H1 (cell line): Measurements from ENCODE around the gene ZNF506. TPM values are rescaled to one million over a fixed set of nuclear protein-coding genes. Genes with fewer than 3 reads are reported as not detected.

Experiments
- CREB1 ChIP-seq: IDR thresholded peaks from 2 replicates; pipeline ENCODE4 v1.6.1; 2012; ENCODE audit warnings: inconsistent platforms
- EZH2 ChIP-seq: fragments of 200-600 bp; sonication (generic); IDR thresholded peaks from 2 replicates; pipeline ENCODE4 v1.7.1; 2012; ENCODE audit warnings: low read depth, mild to moderate bottlenecking, moderate library complexity, low read length, inconsistent platforms; ENCODE audit not compliant: severe bottlenecking
- GTF2F1 ChIP-seq: IDR thresholded peaks from 2 replicates; pipeline ENCODE4 v1.6.1; 2012; ENCODE audit warnings: low read depth, low read length, improper control_type of control experiment, borderline replicate concordance
- POLR2AphosphoS5 ChIP-seq: IDR thresholded peaks from 2 replicates; pipeline ENCODE4 v1.6.1; 2011; ENCODE audit warnings: low read depth, low read length
- RFX5 ChIP-seq: IDR thresholded peaks from 2 replicates; pipeline ENCODE4 v1.6.1; 2011; ENCODE audit warnings: low read depth, low read length, improper control_type of control experiment, borderline replicate concordance
- SP1 ChIP-seq: IDR thresholded peaks from 2 replicates; pipeline ENCODE4 v1.6.1; 2011; ENCODE audit warnings: low read depth, low read length
- TAF1 ChIP-seq: IDR thresholded peaks from 2 replicates; pipeline ENCODE4 v1.6.1; 2011; ENCODE audit warnings: mild to moderate bottlenecking, low read depth, low read length
- polyA plus RNA-seq, 7 experiments: library from polyadenylated mRNA; depleted of rRNA in 3 of 7; stranded (reverse) in 5 of 7; unstranded in 2 of 7; fragments of >200 nt in 5 of 7; fragments of 200-250 nt in 2 of 7; gene quantifications; 1 replicate in 5 of 7; 2 replicates in 1 of 7; 4 replicates in 1 of 7; pipeline versions ENCODE4 v1.2.1 to v1.2.3, GENCODE V29; 2011 to 2013; ENCODE audit warnings: missing spikeins in 2 of 7, mixed read lengths in 2 of 7
- total RNA-seq: library from RNA; stranded (reverse); fragmentation: NEBNext Ultra II Directional; extraction: Animal tissue kit (Norgen Biotek cat#: 25700); gene quantifications from 2 replicates; pipeline ENCODE4 v1.2.1, GENCODE V29; 2021
- TF ChIP-seq, protein P1 (sequence below): IDR thresholded peaks from 2 replicates; pipeline ENCODE4 v1.6.1; 2012; ENCODE audit warnings: inconsistent platforms
- TF ChIP-seq, protein P2 (sequence below): fragments of 300-600 bp; sonication (generic); IDR thresholded peaks from 2 replicates; pipeline ENCODE4 v1.7.1; 2012; ENCODE audit warnings: low read length, moderate library complexity, mild to moderate bottlenecking, inconsistent platforms; ENCODE audit not compliant: insufficient replicate concordance

Gene ZNF506
- total and polyA plus RNA-seq, 2 of the 8 experiments (the other 6 are each of a cell fraction or from before 2014, with no cell fraction given), result 4.5 to 8.3 TPM

DNA sequence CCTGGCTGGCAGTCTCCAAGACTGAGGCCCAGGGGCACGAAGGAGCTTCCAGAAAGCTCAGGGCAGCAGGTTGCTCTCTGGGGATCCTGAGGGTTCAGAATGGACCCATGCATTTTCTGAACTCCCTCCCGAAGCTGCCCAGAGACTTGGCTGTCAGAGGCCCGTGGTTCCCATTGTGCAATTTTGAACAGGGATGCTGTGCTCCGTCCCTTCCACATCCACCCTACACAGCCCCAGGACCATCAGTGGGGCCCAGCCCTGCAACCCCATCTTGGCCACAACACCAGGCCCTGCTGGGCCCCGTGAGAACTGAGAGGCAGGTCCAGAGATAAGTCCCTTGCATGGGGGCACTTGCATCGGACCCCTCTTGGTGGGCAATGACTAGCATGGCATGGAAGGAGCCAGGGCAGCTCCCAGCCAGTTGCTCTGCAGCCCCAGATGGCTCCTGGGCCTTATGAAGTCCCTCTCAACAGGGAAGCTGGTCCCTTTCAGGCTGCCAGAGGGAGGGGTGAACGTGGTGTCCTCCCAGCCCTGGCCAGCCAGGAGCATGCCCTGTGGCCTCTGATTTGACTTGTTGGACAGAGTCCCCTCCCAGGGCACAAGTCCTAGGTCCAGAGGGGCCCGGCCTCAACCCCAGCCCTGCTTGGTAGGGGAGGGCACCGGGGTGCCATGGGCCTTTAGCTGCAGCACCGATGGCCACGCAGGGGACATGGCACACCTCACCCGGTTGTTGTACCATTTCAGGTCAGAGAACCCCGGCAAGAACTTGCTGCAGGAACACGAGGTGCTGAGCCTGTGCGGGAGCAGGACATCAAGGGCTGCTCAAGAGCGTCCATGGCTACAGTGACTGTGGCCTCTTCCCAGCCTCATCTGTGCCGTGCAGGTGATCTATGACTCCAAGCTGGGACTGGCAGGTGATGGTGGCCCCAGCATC is 71.4 kb downstream of the ZNF506 start (continued):
- no peak for TF ChIP-seq EZH2
- TF ChIP-seq SP1, result no peak
- no peak for TF ChIP-seq GTF2F1
- TF ChIP-seq, protein P1, sequence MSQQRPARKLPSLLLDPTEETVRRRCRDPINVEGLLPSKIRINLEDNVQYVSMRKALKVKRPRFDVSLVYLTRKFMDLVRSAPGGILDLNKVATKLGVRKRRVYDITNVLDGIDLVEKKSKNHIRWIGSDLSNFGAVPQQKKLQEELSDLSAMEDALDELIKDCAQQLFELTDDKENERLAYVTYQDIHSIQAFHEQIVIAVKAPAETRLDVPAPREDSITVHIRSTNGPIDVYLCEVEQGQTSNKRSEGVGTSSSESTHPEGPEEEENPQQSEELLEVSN, result no peak
- TF ChIP-seq RFX5, result no peak
- TF ChIP-seq, protein P2, sequence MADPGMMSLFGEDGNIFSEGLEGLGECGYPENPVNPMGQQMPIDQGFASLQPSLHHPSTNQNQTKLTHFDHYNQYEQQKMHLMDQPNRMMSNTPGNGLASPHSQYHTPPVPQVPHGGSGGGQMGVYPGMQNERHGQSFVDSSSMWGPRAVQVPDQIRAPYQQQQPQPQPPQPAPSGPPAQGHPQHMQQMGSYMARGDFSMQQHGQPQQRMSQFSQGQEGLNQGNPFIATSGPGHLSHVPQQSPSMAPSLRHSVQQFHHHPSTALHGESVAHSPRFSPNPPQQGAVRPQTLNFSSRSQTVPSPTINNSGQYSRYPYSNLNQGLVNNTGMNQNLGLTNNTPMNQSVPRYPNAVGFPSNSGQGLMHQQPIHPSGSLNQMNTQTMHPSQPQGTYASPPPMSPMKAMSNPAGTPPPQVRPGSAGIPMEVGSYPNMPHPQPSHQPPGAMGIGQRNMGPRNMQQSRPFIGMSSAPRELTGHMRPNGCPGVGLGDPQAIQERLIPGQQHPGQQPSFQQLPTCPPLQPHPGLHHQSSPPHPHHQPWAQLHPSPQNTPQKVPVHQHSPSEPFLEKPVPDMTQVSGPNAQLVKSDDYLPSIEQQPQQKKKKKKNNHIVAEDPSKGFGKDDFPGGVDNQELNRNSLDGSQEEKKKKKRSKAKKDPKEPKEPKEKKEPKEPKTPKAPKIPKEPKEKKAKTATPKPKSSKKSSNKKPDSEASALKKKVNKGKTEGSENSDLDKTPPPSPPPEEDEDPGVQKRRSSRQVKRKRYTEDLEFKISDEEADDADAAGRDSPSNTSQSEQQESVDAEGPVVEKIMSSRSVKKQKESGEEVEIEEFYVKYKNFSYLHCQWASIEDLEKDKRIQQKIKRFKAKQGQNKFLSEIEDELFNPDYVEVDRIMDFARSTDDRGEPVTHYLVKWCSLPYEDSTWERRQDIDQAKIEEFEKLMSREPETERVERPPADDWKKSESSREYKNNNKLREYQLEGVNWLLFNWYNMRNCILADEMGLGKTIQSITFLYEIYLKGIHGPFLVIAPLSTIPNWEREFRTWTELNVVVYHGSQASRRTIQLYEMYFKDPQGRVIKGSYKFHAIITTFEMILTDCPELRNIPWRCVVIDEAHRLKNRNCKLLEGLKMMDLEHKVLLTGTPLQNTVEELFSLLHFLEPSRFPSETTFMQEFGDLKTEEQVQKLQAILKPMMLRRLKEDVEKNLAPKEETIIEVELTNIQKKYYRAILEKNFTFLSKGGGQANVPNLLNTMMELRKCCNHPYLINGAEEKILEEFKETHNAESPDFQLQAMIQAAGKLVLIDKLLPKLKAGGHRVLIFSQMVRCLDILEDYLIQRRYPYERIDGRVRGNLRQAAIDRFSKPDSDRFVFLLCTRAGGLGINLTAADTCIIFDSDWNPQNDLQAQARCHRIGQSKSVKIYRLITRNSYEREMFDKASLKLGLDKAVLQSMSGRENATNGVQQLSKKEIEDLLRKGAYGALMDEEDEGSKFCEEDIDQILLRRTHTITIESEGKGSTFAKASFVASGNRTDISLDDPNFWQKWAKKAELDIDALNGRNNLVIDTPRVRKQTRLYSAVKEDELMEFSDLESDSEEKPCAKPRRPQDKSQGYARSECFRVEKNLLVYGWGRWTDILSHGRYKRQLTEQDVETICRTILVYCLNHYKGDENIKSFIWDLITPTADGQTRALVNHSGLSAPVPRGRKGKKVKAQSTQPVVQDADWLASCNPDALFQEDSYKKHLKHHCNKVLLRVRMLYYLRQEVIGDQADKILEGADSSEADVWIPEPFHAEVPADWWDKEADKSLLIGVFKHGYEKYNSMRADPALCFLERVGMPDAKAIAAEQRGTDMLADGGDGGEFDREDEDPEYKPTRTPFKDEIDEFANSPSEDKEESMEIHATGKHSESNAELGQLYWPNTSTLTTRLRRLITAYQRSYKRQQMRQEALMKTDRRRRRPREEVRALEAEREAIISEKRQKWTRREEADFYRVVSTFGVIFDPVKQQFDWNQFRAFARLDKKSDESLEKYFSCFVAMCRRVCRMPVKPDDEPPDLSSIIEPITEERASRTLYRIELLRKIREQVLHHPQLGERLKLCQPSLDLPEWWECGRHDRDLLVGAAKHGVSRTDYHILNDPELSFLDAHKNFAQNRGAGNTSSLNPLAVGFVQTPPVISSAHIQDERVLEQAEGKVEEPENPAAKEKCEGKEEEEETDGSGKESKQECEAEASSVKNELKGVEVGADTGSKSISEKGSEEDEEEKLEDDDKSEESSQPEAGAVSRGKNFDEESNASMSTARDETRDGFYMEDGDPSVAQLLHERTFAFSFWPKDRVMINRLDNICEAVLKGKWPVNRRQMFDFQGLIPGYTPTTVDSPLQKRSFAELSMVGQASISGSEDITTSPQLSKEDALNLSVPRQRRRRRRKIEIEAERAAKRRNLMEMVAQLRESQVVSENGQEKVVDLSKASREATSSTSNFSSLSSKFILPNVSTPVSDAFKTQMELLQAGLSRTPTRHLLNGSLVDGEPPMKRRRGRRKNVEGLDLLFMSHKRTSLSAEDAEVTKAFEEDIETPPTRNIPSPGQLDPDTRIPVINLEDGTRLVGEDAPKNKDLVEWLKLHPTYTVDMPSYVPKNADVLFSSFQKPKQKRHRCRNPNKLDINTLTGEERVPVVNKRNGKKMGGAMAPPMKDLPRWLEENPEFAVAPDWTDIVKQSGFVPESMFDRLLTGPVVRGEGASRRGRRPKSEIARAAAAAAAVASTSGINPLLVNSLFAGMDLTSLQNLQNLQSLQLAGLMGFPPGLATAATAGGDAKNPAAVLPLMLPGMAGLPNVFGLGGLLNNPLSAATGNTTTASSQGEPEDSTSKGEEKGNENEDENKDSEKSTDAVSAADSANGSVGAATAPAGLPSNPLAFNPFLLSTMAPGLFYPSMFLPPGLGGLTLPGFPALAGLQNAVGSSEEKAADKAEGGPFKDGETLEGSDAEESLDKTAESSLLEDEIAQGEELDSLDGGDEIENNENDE, result no peak
- TF ChIP-seq POLR2AphosphoS5, result no peak
- no peak for TF ChIP-seq CREB1
- no peak for TF ChIP-seq TAF1
- TF ChIP-seq, all 59 proteins: peak for 0
